HepG2 (cell line): ENCODE results near the gene CPXM1. TPM values are rescaled to one million over a fixed set of nuclear protein-coding genes. Genes with fewer than 3 reads are reported as not detected.

Source experiments
- CHD4 ChIP-seq: fragments of 200-600 bp; sonication (generic); IDR thresholded peaks from 2 replicates; pipeline ENCODE4 v1.7.0; 2017; ENCODE audit warnings: mild to moderate bottlenecking, low read length, borderline replicate concordance
- IKZF1 ChIP-seq: fragments of 450-650 bp; IDR thresholded peaks from 2 replicates; pipeline ENCODE4 v1.7.1; 2016
- ISL2 ChIP-seq: sonication (generic); formaldehyde crosslinking; IDR thresholded peaks from 2 replicates; pipeline ENCODE4 v1.5.0; 2020; ENCODE audit warnings: missing genetic modification reagents
- KLF16 ChIP-seq, 2 experiments: sonication (generic) in 1 of 2; formaldehyde crosslinking in 1 of 2; IDR thresholded peaks; 2 replicates each; pipeline versions ENCODE4 v1.6.1 to v1.8.0; 2016 to 2023; ENCODE audit warnings: missing genetic modification reagents in 2 of 2, missing compliant biosample characterization in 1 of 2
- MAFG ChIP-seq: sonication (generic); formaldehyde crosslinking; IDR thresholded peaks from 2 replicates; pipeline ENCODE4 v1.5.1; 2020; ENCODE audit warnings: mild to moderate bottlenecking, missing genetic modification reagents
- MTA1 ChIP-seq: sonication (generic); formaldehyde crosslinking; IDR thresholded peaks from 2 replicates; pipeline ENCODE4 v1.4.0; 2020; ENCODE audit warnings: missing genetic modification reagents, mild to moderate bottlenecking, borderline replicate concordance
- MYC ChIP-seq: sonication (generic); formaldehyde crosslinking; IDR thresholded peaks from 2 replicates; pipeline ENCODE4 v1.9.0; 2021; ENCODE audit warnings: missing genetic modification reagents, borderline replicate concordance
- RELA ChIP-seq: sonication (generic); formaldehyde crosslinking; IDR thresholded peaks from 2 replicates; pipeline ENCODE4 v1.4.0; 2020; ENCODE audit warnings: missing genetic modification reagents
- SOX13 ChIP-seq, 3 experiments: fragments of 450-650 bp in 1 of 3; sonication (generic) in 1 of 3; formaldehyde crosslinking in 1 of 3; IDR thresholded peaks in 2 of 3; conservative IDR thresholded peaks in 1 of 3; 2 replicates each; pipeline versions ENCODE4 v1.5.0 to v1.6.1; 2016 to 2020; ENCODE audit warnings: antibody characterized with exemption in 1 of 3, mild to moderate bottlenecking in 1 of 3, missing compliant biosample characterization in 1 of 3, missing genetic modification reagents in 1 of 3, moderate library complexity in 1 of 3
- TBX3 ChIP-seq: fragments of 450-650 bp; IDR thresholded peaks from 2 replicates; pipeline ENCODE4 v1.6.1; 2017; ENCODE audit warnings: antibody characterized with exemption, mild to moderate bottlenecking, inconsistent platforms, borderline replicate concordance
- TMF1 ChIP-seq: sonication (generic); formaldehyde crosslinking; IDR thresholded peaks from 2 replicates; pipeline ENCODE4 v1.8.1; 2022; ENCODE audit warnings: low read depth, missing genetic modification reagents
- TOE1 ChIP-seq: sonication (generic); formaldehyde crosslinking; IDR thresholded peaks from 2 replicates; pipeline ENCODE4 v1.4.0; 2020; ENCODE audit warnings: mild to moderate bottlenecking, missing genetic modification reagents
- U2AF2 ChIP-seq: fragments of 200-400 bp; formaldehyde crosslinking; IDR thresholded peaks from 2 replicates; pipeline ENCODE4 v1.6.1; 2017; ENCODE audit warnings: low read depth, mild to moderate bottlenecking, low read length
- ZNF331 ChIP-seq: sonication (generic); formaldehyde crosslinking; IDR thresholded peaks from 2 replicates; pipeline ENCODE4 v1.4.0; 2020; ENCODE audit warnings: missing genetic modification reagents
- ZNF431 ChIP-seq: sonication (generic); formaldehyde crosslinking; IDR thresholded peaks from 2 replicates; pipeline ENCODE4 v1.9.0; 2022; ENCODE audit warnings: missing genetic modification reagents, low read depth, mild to moderate bottlenecking, borderline replicate concordance
- ZNF562 ChIP-seq: sonication (generic); formaldehyde crosslinking; IDR thresholded peaks from 2 replicates; pipeline ENCODE4 v1.8.0; 2022; ENCODE audit warnings: missing genetic modification reagents, borderline replicate concordance
- ZNF709 ChIP-seq: sonication (generic); formaldehyde crosslinking; IDR thresholded peaks from 2 replicates; pipeline ENCODE4 v1.5.0; 2020; ENCODE audit warnings: mild to moderate bottlenecking, missing genetic modification reagents
- polyA plus RNA-seq, 8 experiments: library from polyadenylated mRNA; depleted of rRNA in 3 of 8; stranded (reverse) in 7 of 8; unstranded in 1 of 8; fragments of >200 nt; fragmentation: Illumina TruSeq in 4 of 8; extraction: Trizol in 4 of 8; gene quantifications; 2 replicates each; pipeline versions ENCODE4 v1.2.1 to v1.2.3, GENCODE V29; 2011 to 2016; ENCODE audit warnings: low read depth in 4 of 8, missing spikeins in 1 of 8, mixed read lengths in 1 of 8; ENCODE audit not compliant: insufficient read depth in 1 of 8
- total RNA-seq, 5 experiments: library from RNA; depleted of rRNA; stranded (reverse); fragments of >200 nt; fragmentation: Illumina TruSeq; extraction: Trizol; gene quantifications; 2 replicates each; pipeline ENCODE4 v1.2.3, GENCODE V29; 2016; ENCODE audit warnings: low read depth in 1 of 5
- TF ChIP-seq, protein P1 (sequence below): sonication (generic); formaldehyde crosslinking; IDR thresholded peaks from 2 replicates; pipeline ENCODE4 v1.8.0; 2022; ENCODE audit warnings: mild to moderate bottlenecking, missing genetic modification reagents, moderate library complexity
- TF ChIP-seq, protein P2 (sequence below): sonication (generic); formaldehyde crosslinking; IDR thresholded peaks from 2 replicates; pipeline ENCODE4 v1.8.1; 2023; ENCODE audit warnings: mild to moderate bottlenecking, missing genetic modification reagents
- TF ChIP-seq, protein P3 (sequence below): sonication (generic); formaldehyde crosslinking; IDR thresholded peaks from 2 replicates; pipeline ENCODE4 v1.4.0; 2020; ENCODE audit warnings: missing genetic modification reagents
- TF ChIP-seq, protein P4 (sequence below): IDR thresholded peaks from 2 replicates; pipeline ENCODE4 v1.6.1; 2016; ENCODE audit warnings: missing compliant biosample characterization, missing genetic modification reagents, borderline replicate concordance
- TF ChIP-seq, protein P5 (sequence below): sonication (generic); formaldehyde crosslinking; IDR thresholded peaks from 2 replicates; pipeline ENCODE4 v1.9.0; 2021; ENCODE audit warnings: missing genetic modification reagents, borderline replicate concordance

Gene CPXM1
- total and polyA plus RNA-seq, 2 of the 13 experiments (the other 11 are each of a cell fraction or from before 2014, with no cell fraction given): 0.07 TPM; not detected in 1

DNA sequence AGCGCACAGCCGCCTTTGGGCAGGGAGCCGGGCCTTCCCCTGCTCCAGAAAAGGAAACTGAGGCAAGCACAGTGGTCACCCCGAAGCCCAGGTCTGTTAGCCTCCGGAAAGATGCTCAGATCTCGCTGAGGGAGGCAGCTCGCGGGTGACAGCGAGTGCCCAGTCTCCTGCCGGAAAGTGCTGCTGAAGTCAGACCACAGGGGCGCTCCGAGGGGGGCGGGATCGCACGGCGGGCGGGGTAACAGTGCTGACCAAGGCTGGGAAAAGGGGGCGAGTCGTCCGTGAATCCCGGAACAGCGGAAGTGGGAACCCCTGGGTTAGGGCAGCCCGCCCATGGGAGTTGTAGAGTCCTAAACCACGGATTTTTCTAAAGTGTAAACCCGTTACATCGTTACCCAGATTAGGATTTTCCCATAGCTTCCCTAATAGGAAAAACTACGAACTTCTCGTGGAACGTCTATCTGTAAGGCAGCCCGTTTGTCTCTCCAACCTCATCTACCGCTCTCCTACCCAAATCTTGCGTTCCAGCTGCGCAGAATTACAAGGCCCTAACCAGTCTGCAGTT is 40.6 kb upstream of the CPXM1 start (continued):
- no peak for TF ChIP-seq ZNF431 (CRISPR knock-in tag)
- no peak for TF ChIP-seq TOE1 (CRISPR knock-in tag)
- TF ChIP-seq ZNF709 (CRISPR knock-in tag): 0 out of 2 replicates have a peak, but pooled peaks have one; percentile 3
- 0 out of 2 replicates have a peak, but pooled peaks have one; percentile 8 for TF ChIP-seq SOX13 (IDR thresholded peaks at IDR 0.05)
- TF ChIP-seq SOX13 (CRISPR knock-in tag; conservative IDR thresholded peaks at IDR 0.05 in 1 of 2, IDR thresholded peaks at IDR 0.05 in 1 of 2): no peak
- TF ChIP-seq IKZF1: no peak
- no peak for TF ChIP-seq RELA
- TF ChIP-seq, protein P1, sequence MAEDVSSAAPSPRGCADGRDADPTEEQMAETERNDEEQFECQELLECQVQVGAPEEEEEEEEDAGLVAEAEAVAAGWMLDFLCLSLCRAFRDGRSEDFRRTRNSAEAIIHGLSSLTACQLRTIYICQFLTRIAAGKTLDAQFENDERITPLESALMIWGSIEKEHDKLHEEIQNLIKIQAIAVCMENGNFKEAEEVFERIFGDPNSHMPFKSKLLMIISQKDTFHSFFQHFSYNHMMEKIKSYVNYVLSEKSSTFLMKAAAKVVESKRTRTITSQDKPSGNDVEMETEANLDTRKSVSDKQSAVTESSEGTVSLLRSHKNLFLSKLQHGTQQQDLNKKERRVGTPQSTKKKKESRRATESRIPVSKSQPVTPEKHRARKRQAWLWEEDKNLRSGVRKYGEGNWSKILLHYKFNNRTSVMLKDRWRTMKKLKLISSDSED (CRISPR knock-in tag): no peak
- no peak for TF ChIP-seq U2AF2
- peak; percentile 64; the same call in 1 of the 2 replicates for TF ChIP-seq ISL2
- no peak for TF ChIP-seq TMF1 (CRISPR knock-in tag)
- TF ChIP-seq, protein P2, sequence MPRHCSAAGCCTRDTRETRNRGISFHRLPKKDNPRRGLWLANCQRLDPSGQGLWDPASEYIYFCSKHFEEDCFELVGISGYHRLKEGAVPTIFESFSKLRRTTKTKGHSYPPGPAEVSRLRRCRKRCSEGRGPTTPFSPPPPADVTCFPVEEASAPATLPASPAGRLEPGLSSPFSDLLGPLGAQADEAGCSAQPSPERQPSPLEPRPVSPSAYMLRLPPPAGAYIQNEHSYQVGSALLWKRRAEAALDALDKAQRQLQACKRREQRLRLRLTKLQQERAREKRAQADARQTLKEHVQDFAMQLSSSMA: no peak
- no peak for TF ChIP-seq MAFG
- TF ChIP-seq, protein P3, sequence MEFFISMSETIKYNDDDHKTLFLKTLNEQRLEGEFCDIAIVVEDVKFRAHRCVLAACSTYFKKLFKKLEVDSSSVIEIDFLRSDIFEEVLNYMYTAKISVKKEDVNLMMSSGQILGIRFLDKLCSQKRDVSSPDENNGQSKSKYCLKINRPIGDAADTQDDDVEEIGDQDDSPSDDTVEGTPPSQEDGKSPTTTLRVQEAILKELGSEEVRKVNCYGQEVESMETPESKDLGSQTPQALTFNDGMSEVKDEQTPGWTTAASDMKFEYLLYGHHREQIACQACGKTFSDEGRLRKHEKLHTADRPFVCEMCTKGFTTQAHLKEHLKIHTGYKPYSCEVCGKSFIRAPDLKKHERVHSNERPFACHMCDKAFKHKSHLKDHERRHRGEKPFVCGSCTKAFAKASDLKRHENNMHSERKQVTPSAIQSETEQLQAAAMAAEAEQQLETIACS: no peak
- TF ChIP-seq ZNF331 (CRISPR knock-in tag): no peak
- TF ChIP-seq, protein P4, sequence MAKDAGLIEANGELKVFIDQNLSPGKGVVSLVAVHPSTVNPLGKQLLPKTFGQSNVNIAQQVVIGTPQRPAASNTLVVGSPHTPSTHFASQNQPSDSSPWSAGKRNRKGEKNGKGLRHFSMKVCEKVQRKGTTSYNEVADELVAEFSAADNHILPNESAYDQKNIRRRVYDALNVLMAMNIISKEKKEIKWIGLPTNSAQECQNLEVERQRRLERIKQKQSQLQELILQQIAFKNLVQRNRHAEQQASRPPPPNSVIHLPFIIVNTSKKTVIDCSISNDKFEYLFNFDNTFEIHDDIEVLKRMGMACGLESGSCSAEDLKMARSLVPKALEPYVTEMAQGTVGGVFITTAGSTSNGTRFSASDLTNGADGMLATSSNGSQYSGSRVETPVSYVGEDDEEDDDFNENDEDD (CRISPR knock-in tag): no peak
- TF ChIP-seq TBX3: no peak
- TF ChIP-seq MYC (CRISPR knock-in tag): no peak
- TF ChIP-seq, protein P5, sequence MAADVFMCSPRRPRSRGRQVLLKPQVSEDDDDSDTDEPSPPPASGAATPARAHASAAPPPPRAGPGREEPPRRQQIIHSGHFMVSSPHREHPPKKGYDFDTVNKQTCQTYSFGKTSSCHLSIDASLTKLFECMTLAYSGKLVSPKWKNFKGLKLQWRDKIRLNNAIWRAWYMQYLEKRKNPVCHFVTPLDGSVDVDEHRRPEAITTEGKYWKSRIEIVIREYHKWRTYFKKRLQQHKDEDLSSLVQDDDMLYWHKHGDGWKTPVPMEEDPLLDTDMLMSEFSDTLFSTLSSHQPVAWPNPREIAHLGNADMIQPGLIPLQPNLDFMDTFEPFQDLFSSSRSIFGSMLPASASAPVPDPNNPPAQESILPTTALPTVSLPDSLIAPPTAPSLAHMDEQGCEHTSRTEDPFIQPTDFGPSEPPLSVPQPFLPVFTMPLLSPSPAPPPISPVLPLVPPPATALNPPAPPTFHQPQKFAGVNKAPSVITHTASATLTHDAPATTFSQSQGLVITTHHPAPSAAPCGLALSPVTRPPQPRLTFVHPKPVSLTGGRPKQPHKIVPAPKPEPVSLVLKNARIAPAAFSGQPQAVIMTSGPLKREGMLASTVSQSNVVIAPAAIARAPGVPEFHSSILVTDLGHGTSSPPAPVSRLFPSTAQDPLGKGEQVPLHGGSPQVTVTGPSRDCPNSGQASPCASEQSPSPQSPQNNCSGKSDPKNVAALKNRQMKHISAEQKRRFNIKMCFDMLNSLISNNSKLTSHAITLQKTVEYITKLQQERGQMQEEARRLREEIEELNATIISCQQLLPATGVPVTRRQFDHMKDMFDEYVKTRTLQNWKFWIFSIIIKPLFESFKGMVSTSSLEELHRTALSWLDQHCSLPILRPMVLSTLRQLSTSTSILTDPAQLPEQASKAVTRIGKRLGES (CRISPR knock-in tag): no peak
- no peak; a peak in 1 of 4 replicates for TF ChIP-seq KLF16 (CRISPR knock-in tag; IDR thresholded peaks at IDR 0.05)
- no peak for TF ChIP-seq MTA1 (CRISPR knock-in tag)
- no peak for TF ChIP-seq CHD4
- TF ChIP-seq ZNF562 (CRISPR knock-in tag): no peak
